Activated T-helper 1 cell treated with Interleukin-2 at 50 U/mL for 16 hours (primary cell): Measurements from ENCODE around the gene ATP11A.
"Not testable (repeated sequence)": the region's sequence is repeated elsewhere in the genome, so short reads cannot be mapped to it uniquely, and the experiment has no call there.

Experiments
- DNase-seq: peaks from one replicate; pipeline ENCODE4 v3.0.0-alpha.2; 2020; ENCODE audit warnings: low read depth

Gene ATP11A

DNA sequence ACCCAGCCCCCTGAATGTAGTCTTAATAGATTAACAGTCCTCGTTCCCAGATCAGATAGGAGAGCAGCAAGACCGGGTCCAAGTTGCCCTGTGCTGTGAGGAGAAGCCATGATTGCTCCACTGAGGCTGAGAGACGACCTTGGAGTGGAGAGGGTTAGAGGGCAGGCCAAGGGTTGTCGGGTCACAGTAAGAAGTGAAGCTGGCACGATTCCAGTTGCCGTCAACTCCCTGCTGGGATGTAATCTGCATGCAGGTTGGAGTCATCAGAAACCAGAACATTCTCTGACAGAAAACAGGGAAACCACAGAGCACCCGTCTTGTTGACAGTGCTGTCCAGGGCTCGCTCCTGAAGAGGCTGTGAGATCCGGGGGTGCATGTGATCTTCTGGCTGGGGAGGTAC is 19.0 kb upstream of the ATP11A start:
- DNase-seq: no peak

DNA sequence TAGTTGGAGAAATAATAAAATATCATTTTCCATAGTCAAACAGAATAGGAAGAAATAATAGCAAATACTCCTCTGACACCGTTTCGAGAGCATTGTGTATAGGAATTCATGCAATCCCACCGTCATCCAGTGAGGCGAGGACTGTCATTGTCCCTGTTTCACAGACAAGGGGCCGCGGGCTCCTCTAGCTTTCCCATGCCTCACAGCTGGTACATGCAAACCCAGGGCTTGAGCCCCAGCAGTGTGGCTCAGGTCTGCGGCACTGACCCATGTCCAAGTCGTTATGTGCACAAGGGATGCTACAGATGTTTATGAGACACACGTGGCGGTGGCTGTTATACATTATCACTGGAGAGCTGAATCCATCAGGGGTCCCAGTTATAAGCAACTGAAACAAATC is 18.5 kb upstream of the ATP11A start:
- DNase-seq: no peak

DNA sequence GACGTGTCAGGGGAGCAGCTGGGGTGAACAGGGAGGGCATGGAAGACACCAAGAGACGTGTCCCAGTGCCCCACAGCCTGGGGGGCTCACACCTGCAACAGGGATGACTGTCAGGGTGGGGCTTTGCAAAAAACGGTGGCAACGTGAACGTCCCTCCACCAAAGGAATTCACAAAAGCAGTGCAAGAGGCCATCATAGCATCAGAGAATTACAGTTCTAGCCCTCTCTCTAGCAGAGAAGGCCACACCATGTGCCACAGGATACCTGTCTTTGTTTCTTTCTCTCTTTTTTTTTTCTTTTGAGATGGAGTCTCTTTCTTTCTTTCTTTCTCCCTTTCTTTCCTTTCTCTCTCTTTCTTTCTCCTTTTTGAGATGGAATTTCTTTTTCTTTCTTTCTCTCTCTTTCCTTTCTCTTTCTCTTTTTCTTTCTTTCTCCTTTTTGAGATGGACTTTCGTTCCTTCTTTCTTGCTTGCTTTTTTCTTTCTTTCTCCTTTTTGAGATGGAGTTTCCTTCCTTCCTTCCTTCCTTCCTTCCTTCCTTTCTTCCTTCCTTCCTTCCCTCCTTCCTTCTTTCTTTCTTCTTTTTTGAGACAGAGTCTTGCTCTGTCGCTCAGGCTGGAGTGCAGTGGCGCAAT is 17.1 kb upstream of the ATP11A start:
- DNase-seq: no peak

DNA sequence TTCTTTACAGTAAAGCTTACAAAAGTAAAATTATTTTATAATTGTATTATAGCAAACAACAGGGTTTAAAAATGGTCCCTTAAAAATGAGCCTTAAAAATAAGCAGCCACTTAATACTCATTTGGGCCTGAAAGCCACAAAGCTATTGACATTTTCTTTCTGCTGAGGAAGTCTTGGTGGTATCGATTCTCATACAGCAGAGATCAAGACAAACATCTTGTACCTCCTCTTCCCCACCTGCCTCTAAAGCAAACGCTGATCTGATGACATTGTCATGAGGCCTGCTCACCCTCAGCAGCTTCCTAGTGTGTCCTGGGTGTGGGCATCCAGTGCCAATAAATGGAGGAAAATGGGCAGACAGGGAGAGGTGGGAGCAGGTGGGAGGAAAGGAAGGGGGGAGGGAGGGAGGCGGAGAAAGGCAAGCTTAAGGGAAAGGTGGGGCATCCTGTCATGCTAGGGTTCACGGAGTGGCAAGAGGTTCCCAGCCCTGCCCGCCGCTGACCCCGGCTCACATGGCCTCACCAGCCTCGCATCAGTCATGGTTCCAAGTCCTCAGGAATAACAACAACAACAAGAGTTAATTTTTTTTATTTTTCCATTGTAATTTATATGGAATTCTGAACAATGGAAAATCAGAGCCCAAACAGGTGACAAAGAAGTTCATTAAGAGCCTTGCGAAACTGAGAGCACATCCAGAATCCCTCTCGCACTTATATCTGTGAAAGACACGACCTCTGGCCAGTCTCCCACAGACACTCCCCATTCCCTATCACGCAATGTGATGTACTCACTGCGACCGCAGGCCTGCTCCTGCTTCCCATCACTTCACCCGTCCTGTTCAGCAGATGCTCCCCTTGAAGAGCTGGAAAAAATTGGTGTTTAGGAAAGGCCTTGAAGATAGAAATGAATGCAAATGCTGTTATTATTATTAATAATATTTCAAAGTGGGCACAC is 15.1 kb upstream of the ATP11A start:
- DNase-seq: no peak

DNA sequence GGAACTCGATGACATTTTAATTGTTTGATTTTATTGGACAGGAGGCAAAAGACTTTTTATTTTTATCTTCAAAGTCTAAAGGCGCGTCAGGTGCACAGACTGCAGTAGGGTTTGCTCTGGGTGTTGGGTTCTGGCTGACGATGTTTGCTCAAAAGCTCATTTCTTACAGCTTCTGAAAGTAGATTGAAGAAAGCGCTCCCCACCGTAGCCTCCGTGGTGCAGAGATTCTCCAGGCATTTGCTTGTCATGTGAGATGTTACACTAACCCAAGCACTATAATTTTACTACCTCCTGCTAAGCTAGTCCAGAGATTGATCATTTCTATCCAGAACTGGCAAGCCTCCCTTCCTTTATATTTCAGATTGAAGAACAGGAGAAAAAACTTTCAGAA is 14.5 kb upstream of the ATP11A start:
- no peak for DNase-seq

DNA sequence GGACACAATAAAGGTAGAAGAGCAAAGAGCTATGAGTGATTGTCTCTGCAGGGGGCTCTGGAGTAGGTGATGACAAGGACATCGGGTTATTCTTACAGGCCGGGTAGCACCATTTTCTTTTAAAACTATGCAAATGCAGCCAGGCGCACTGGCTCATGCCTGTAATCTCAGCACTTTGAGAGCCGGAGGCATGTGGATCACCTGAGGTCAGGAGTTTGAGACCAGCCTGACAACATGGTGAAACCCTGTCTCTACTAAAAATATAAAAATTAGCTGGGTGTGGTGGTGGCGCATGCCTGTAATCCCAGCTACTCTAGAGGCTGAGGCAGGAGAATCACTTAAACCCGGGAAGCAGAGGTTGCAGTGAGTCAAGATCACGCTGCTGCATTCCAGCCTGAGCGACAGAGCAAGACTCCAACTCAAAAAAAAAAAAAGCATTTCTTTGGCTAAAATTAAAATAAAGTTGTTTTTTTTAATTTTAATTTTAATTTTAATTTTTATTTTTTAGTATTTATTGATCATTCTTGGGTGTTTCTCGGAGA is 12.3 kb upstream of the ATP11A start:
- DNase-seq: not testable (repeated sequence)

DNA sequence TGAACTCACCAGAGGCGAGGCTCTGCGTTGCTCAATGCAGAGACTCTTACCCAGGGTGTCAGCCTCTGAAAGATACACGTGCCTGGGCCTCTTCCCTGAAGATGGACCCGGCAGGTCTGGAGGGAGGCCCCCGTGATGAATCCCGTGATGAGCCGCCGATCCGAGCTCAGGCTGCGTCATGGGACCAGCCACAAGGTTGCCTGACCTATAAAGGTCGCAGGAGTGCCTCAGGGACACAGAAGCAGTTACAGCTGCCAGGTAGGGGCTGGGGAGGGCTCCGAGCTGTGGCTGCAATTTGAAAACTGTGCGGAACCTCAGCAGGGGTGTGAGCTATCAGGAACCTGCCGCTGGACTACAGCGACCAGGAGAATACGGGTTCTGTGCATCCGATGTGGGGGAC is 10.5 kb upstream of the ATP11A start:
- no peak for DNase-seq

DNA sequence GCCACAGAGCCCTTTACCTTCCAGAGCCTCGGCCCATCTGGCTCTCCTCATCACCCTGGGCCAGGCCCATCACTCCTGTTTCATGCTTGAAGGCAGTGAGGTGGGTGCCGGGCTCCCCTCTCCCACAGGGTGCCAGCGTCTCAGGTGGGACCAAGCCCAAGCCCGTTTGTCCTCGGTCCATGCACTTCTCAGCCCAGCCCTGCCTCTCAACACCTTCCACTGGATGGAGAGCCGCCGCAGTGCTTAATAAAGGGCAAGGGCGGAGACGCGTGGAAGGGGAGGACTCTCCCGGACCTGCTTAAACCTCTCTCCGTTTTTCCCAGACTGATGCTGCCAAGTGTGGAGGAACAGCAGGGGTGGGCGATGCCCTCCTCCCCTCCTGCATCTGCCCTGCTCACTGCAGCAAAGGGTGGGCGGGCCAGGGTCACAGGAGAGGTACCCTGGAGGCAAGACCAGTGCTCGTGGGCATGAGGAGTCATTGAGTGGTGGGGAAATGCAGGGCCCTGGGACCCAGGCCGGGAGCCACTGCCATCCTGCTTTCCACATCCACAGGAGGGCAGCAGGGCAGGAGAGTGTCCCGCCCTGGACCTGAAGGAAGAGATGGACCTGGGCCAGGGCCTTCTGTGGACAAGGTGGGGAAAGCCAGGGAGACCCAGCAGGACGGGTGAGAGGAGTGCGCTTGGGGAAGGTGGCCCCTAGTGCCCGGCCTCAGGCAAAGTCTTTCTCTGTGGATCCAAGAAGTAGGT is 9.7 kb upstream of the ATP11A start:
- no peak for DNase-seq

DNA sequence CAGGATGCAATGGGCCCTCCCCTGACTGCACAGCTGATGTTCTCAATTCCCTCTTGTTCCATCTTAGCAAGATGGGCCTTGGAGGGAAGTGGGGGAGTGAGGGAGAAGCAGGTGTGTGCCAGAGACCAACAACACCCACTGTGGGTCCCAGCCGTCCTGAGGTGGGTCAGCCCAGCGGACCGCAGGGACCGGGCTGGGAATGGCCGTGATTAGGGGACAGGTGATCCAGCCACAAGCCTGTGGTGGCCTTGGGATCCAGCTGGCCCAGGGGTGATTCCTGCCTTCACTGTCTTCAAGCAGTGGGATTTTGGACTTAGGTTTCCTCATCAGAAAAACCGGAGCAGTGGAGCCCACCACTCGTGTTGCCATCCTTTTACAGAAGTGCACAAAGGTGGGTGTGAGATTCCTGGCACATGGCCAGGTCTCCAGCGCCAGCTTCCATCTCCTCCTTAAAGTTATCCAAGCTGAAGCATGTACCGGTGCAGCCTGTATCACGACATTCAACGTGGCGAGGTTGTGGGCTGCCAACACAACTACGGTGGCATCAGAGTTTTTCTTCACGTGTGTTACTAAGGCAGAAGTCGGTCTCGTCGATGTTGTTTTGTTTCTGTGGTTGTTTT is 9.0 kb upstream of the ATP11A start:
- no peak for DNase-seq

DNA sequence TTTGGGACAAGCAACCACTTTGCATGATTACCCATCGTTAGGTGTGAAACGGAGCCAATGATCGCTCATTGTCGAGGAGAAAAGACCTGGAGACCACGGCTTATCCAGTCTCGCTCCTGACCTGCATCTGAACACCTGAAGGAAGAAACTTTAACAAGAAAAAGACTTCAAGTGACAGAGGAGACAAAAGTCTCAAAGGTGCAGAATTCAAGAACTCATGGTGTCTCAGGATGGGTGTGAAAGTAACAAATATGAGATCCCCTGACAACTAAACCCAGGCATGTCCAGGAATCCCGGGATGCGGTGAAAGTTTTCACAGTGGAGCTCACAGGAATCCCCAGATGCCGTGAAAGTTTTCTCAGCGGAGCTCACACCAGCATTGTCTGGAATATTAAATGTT is 6.3 kb upstream of the ATP11A start:
- DNase-seq: no peak

DNA sequence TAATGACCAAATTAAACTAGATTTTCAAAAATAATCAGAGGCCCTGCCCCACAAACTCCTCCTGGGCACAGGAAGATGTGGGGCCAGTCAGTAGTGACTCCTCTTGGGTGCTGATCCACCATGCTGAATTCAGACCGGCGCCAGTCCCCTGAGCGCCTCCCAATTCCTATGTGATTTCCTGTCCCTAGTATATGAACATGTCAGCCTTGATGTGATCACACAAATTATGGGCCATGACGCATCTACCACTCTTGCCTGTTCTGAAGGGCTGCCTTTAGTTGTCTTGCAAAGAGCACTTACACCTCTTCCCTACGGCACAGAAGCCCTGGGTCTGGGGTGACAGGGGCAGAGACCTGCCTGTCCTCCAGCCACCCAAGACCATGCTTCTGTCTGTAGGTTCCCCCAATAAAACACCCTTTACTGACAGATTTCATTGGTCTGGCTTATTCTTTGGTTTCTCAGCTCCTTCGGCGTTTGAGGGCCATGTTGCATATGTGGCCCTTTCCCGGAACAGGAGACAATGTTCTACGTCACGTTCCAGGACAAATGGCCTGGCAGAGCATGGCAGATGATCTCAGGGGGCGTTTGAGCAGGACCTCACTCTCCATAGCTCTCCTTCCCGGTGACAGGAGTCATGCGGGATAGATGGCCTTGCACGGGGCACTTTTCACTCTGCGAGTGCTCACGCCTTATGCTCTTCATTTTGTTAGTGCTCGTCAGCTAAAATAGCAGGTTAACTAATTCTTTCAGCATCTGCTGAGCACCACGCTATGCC is 5.6 kb upstream of the ATP11A start:
- DNase-seq: no peak

DNA sequence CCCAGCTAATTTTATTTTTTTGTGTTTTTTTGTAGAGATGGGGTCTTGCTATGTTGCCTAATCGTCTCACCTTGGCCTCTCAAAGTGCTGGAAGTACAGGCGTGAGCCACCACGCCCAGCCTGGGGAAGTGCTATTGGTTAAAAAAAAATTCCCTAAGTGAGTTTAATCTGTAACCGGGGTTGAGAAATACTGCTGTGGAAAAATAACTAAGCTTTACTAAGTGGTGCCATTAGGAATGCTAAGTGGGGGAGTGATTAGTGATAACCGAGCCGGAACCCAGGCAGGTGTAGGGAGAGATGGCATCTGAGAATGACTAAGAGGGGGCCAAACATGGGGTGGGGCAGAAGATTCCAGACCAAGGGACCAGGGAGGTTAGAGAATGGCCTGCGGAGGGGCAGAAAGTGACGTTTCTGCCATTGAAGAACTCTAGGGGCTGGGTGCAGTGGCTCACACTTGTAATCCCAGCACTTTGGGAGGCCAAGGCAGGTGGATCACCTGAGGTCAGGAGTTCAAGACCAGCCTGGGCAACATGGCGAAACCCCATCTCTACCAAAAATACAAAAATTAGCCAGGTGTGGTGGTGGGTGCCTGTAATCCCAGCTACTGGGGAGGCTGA is 4.5 kb upstream of the ATP11A start:
- DNase-seq: not testable (repeated sequence)

DNA sequence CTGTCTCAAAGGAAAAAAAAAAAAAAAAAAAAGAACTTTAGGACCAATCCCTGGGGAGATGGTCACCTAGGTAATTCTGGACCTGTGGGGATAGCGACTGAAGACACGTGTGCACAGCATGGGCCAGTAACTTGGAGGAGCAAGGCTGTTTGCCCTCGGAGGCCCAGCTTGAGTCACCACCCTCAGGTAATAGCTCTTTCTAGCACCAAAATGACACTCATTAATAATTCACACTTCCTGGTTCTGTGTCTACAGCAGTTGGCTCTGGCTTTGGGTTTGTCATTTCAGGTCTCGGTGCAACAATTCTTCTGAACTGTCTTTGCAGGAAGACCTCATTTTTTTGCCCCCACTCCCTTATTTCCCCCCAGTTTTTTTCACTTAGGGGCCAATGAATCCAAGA is 3.9 kb upstream of the ATP11A start:
- DNase-seq: no peak

DNA sequence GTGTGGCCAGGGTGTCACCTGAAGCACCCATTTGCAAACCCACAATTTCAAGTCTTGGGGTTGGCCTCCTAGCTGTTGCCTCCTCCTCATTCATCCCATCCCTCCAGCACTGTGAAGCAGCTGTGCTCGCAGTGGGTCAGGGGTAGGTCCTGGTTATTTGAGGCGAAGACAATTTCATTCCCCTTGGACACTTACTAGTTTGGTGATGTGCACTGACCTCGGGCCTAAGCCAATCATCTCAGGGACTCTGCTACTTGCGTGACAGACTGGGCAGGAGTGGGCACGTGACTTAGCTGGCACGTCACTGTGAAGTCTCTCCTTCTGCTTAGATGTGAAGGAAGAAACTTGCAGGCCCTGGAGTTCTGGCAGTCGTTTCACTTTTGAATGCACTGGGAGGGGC is 3.5 kb upstream of the ATP11A start:
- no peak for DNase-seq

DNA sequence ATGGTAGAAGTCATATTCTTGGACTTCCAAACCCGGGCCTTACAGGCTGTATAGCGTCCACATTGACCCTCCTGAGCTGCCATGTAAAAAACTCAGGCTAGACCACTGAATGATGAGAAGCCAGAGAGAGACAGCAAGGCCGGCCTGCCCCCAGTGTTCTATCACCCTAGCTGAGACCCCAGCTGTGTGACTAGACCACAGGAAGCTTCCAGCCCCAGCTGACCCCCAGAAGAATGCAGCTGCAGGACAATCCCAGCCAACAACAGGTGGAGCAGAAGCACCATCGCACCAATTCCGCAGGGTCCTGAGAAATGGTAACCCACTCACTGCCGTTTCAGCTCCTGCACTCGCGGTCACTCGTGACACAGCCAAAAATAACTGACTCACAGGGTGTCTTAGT is 2.9 kb upstream of the ATP11A start:
- no peak for DNase-seq

DNA sequence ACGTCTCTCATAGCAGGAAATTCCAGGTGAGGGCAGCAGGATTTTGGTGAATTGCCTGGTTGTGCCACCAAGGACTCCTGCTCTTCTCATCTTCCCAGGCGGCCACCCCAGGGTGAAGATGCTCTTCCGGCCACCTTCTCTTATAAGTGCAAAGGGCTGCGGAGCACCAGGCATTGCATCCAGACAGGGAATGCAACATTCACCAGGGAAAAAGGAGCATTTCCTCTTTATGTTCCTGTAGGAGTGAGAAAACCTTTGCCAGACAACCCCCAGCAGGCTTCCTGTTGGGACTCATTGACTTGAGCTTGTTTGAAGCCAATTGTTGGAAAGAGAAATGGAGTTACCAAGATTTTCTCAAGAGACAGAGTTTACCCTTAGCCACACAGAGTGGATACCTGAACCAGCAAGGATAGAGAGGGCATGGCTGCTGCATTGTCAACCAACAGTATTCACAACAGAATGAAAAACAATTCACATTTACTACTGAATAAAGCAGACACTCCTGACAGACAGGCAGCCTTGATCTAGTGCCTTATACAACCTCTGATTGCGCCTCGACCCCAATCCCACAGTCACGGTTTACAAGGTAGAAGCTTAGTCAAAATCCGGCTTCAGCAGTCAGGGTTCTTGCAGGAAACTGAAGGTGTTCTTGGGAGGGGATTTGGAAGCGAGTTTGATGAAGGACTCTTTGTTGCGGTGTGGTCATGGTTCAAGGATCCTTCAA is 1.8 kb upstream of the ATP11A start:
- DNase-seq: no peak

DNA sequence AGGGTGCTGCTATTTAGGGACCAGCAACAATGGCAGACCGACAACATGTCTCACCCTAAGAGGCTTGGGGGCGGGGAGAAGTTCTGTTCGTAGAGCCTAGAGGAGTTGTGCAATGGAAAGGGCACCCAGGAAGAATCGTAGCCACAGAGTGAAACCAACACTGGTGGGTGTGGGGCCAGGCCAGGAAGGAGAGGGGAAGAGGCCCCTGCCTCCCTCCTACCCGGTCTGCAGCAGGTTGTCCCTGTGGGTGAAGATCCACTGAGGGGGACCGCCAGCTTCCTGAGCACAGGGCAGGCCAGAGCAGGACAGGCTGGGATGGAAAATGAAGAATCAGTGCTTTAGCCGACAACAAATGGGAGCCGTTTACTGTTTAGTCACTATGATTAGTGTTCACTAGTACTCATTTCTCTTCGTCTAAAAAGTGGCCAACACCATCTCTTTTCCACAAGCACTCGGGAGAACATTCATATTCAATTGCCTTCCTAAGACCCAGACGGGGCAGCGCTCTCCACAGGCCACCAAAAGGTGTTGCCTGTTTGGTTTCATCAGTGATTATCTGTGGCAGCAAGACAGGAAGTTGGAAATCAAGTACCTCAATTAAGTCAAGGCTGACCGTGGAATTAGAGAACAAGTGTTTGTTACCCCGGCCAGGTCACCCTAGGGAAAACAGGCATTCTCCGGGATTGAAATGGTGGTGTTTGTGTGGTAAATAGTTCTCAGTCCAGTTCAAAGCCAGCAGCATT is 1.1 kb upstream of the ATP11A start:
- peak; percentile 12 for DNase-seq

DNA sequence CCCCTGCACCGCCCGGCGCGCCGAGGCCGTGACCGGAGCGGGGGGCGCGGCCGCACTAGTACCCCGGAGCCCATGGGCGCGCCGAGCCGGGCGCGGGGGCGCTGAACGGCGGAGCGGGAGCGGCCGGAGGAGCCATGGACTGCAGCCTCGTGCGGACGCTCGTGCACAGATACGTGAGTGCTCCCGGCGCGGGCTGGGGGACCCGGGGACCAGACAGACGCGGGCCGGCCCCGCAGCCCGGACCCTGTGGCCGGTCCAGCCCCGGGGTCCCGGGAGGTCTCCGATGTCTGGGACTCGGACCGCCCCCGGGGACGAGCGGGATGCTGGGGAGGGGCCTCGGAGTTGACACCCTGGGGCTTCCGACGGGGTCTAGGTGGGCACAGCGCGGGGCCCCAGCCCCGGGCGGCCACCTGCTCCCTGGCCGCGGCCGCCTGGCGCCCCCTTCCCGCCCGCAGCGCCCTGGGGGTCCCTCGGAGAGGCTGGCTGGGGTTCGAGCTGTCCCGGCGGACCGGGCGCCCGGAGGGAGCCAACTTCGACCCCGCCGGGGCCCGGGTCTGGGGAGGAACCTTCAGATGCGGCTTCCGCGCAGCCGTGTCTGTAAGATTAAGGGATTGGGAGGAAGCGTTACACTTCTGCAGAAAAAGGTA is 568 bp downstream of the ATP11A start:
- no peak for DNase-seq

DNA sequence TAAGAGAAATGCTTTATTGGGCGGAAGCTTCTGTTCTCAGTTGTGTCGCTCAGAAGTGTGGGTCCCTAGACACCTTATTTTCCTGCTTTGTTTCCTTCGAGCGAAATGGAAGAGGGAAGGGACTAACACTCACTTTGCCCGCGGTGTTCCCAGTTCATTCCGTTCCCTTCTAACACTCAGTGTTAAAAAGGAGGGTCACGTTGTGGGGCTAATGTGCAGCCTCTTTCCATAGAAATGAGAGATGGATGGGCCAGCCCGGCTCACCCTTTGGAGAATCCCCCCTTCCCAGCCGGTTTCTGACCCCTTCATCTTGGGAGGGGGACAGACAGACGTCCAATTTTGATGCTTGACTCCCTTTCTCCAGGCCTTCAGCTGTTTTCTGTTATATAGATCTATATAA is 2.3 kb downstream of the ATP11A start:
- DNase-seq: no peak
